ENCODE measurements around the gene ITPRID1. TPM values are rescaled to one million over a fixed set of nuclear protein-coding genes. Genes with fewer than 3 reads are reported as not detected.

ITPRID1 gene
- total RNA-seq, 2 donors from 2014 or later = not detected

DNA sequence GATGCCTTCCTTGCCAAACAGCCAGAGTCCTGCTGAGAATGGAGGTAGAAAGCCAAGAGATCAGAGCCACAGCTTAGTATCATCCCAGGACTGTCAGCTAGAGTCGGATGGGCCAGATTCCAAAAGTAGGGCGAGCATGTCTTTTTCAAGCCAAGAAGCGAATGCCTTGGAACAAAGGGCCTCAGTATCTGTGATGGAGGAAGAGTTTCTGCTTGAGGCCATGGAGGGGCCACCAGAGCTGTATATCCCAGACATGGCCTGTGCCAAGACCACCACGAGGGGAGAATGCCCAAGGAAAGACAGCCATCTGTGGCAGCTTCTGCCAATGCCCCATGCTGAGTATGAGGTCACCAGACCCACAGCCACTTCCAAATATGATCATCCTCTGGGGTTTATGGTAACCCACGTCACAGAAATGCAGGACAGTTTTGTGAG, 128.8 kb downstream of the ITPRID1 start:
- Histone ChIP-seq H3K4me1 (ENCODE audit: control insufficient read depth in 1 of 2, low read depth in 2 of 2) (no peaks in the 10 kb centered on the region), H3K4me3 (no peak overlapping the region), H3K27me3 (replicated peaks; ENCODE audit: insufficient read depth) (no peaks in the 10 kb centered on the region), H3K27ac (no peak overlapping the region), H3K9me3 (no peaks in the 10 kb centered on the region), H3K36me3 (no peaks in the 10 kb centered on the region)
- TF ChIP-seq, protein P1, sequence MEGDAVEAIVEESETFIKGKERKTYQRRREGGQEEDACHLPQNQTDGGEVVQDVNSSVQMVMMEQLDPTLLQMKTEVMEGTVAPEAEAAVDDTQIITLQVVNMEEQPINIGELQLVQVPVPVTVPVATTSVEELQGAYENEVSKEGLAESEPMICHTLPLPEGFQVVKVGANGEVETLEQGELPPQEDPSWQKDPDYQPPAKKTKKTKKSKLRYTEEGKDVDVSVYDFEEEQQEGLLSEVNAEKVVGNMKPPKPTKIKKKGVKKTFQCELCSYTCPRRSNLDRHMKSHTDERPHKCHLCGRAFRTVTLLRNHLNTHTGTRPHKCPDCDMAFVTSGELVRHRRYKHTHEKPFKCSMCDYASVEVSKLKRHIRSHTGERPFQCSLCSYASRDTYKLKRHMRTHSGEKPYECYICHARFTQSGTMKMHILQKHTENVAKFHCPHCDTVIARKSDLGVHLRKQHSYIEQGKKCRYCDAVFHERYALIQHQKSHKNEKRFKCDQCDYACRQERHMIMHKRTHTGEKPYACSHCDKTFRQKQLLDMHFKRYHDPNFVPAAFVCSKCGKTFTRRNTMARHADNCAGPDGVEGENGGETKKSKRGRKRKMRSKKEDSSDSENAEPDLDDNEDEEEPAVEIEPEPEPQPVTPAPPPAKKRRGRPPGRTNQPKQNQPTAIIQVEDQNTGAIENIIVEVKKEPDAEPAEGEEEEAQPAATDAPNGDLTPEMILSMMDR (IDR thresholded peaks at IDR 0.05) = no peak
- DNase-seq (ENCODE audit: low spot score) = no peak
- no peak for ATAC-seq (ENCODE audit: insufficient number of reproducible peaks, low FRiP score, low read depth)

DNA sequence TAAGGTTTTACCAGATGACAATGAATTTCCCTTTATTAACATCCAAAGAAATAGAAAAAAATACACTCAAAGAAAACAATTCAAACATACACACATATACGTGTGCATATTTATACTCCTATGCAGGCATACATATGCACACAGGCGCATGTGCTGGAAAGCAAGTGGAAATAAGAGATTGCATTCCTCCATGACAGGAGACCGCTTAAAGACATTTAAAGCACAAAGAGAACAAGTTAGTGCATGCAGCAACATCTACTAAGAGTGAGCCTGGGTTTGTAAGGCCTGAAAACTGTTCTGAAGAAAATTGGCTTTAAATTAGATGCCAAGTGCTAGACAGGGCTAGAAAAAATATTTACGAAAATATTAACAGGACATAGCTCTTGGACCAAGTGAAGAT, 133.1 kb downstream of the ITPRID1 start:
- H3K4me1 ChIP-seq (ENCODE audit: control insufficient read depth in 1 of 2, low read depth in 2 of 2) = no peaks in the 10 kb centered on the region
- H3K9me3 ChIP-seq = no peaks in the 10 kb centered on the region
- no peak overlapping the region for H3K4me3 ChIP-seq
- no peaks in the 10 kb centered on the region for H3K27me3 ChIP-seq (replicated peaks; ENCODE audit: insufficient read depth)
- no peak for ATAC-seq (ENCODE audit: insufficient number of reproducible peaks, low FRiP score, low read depth)
- no peak for DNase-seq (ENCODE audit: low spot score)
- no peak overlapping the region for H3K27ac ChIP-seq
- H3K36me3 ChIP-seq = no peaks in the 10 kb centered on the region
- TF ChIP-seq, protein P1 (IDR thresholded peaks at IDR 0.05) = no peak

DNA sequence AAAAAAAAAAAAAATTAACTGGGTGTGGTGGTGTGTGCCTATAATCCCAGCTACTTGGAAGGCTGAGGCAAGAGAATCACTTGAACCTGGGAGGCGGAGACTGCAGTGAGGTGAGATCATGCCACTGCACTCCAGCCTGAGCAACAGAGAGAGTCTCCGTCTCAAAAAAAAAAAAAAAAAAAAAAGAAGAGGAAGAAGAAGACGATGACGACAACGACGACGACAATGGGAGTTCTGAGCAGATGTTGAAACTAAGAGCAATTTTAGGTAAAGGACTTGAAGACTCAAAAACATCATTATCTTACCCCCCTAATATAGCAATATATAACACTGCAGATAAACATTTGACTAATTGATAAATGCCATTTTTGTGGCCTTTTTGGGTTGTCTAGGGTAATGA, 133.6 kb downstream of the ITPRID1 start:
- Histone ChIP-seq H3K4me1 (ENCODE audit: control insufficient read depth in 1 of 2, low read depth in 2 of 2) (no peaks in the 10 kb centered on the region), H3K27me3 (replicated peaks; ENCODE audit: insufficient read depth) (no peaks in the 10 kb centered on the region), H3K36me3 (no peaks in the 10 kb centered on the region), H3K4me3 (no peak overlapping the region), H3K9me3 (no peaks in the 10 kb centered on the region), H3K27ac (no peak overlapping the region)
- ATAC-seq (ENCODE audit: insufficient number of reproducible peaks, low FRiP score, low read depth) = no peak
- DNase-seq (ENCODE audit: low spot score) = no peak
- TF ChIP-seq, protein P1 (IDR thresholded peaks at IDR 0.05) = no peak

DNA sequence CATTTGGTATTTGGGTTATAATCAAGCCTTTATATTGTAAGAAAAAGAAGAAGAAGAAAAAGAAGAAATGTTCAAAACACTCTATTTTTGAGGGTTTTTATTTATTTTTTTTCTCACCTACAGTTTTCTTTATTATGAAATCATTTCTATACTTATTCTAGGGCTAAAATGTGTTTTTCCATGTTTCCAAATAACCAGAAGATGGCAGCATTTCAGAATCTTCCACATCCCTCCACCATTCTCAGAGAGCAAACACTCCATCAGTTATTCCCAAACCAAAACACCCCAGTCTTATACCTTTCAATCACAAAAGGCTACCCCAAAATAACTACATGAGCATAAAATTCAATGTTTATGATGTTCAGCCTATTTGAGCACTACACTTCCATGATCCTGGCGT, 134.4 kb downstream of the ITPRID1 start:
- Histone ChIP-seq H3K36me3 (no peaks in the 10 kb centered on the region), H3K4me3 (no peak overlapping the region), H3K4me1 (ENCODE audit: control insufficient read depth in 1 of 2, low read depth in 2 of 2) (no peaks in the 10 kb centered on the region), H3K27me3 (replicated peaks; ENCODE audit: insufficient read depth) (no peaks in the 10 kb centered on the region), H3K27ac (no peak overlapping the region), H3K9me3 (no peaks in the 10 kb centered on the region)
- TF ChIP-seq, protein P1 (IDR thresholded peaks at IDR 0.05) = no peak
- ATAC-seq (ENCODE audit: insufficient number of reproducible peaks, low FRiP score, low read depth) (no peak), DNase-seq (ENCODE audit: low spot score) (no peak)

DNA sequence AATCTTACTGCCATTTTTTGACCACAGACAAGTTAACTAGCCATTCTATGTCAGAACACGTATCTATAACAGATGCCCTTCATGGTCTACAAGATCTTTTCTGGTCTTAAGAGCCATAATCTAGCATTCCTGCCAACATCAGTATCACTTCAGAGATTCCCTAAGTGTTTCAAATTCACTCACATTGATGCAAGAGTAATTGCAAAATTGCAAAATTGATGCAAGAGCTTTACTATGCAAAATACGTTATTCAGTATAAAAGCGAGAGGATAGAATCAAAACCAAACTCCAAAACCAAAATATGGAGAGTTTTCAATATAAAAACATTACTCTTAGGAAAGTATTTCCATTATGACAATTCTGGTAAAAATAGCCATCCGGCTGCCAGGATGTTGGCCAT, 135.0 kb downstream of the ITPRID1 start:
- Histone ChIP-seq H3K4me3 (no peak overlapping the region), H3K27ac (no peak overlapping the region), H3K4me1 (ENCODE audit: control insufficient read depth in 1 of 2, low read depth in 2 of 2) (no peaks in the 10 kb centered on the region), H3K36me3 (no peaks in the 10 kb centered on the region), H3K9me3 (no peaks in the 10 kb centered on the region), H3K27me3 (replicated peaks; ENCODE audit: insufficient read depth) (no peaks in the 10 kb centered on the region)
- no peak for DNase-seq (ENCODE audit: low spot score)
- no peak for ATAC-seq (ENCODE audit: insufficient number of reproducible peaks, low FRiP score, low read depth)
- TF ChIP-seq, protein P1 (IDR thresholded peaks at IDR 0.05) = no peak
